ENCODE measurements around the gene SPOCD1. TPM values are rescaled to one million over a fixed set of nuclear protein-coding genes. Genes with fewer than 3 reads are reported as not detected.
A peak's percentile ranks its signal among the peaks of the same experiment; 100 is the strongest.

Gene SPOCD1
- total RNA-seq, 2 experiments from 2014 or later, result 0.60 to 1.0 TPM

DNA sequence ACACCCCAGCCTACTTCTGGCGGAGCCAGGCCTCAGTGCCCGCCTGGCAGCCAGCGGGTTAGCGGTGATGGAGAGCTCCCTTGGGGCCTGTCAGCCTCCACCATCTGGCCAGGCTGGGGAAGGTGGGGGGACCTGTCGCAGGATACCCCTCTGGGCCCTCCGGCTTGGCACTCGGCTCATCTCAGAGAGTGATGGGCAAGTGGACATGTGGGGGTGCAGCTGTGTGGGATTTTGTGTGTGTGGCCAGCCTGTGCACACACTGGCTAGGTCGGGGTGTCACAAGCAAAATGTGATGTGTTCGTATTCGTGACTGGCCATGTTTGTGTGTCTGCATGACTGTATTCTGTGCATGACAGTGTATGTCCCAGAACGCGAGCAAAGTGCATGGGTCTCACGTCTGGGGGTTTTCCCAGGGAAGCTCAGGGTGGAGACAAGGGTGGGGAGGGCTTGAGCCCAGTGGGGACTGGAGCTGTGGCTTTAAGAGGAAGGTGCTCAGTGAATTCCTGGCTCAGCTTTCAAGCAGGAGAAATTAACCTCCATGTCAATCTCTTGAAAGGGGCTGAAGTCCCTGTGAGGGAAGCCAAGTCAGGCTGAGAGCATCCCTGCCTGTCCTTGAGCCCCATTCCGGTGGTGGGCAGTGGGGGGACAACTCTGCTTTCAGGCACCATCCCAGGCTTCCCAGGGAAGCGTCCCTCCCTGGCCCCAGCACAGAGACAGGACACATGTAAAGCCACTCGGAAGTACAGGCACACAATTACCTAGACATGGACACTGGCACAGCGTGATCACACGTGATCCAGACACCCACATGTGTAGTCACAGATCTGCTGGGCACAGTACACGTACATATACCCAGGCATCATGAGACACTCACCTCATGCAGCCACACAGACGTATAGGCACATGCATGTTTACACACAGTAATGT lies 30.5 kb downstream of the SPOCD1 start:
- peak; percentile 93 for DNase-seq (ENCODE audit: low spot score)
- Histone ChIP-seq H3K9me3 (ENCODE audit: low read length) (no peaks in the 10 kb centered on the region), H4K20me1 (ENCODE audit: insufficient read depth, low read length) (no peaks in the 10 kb centered on the region), H3K79me2 (ENCODE audit: insufficient read depth, low read depth, low read length) (no peaks in the 10 kb centered on the region), H2AFZ (ENCODE audit: low read length) (peak overlapping the region; percentile 61; the same call in 1 of the 2 replicates), H3K4me1 (ENCODE audit: insufficient read depth, low read length, poor library complexity, severe bottlenecking) (peaks cover 82% of the 10 kb centered on the region), H3K9me2 (ENCODE audit: insufficient read depth, low read length) (no peaks in the 10 kb centered on the region), H3K4me3 (ENCODE audit: low read depth, low read length, poor library complexity, severe bottlenecking) (peak overlapping the region; percentile 33), H3K36me3 (ENCODE audit: insufficient read depth, low read length) (no peaks in the 10 kb centered on the region), H3K27ac (ENCODE audit: low read depth, low read length, poor library complexity, severe bottlenecking) (peak overlapping the region; percentile 70), H3K4me2 (ENCODE audit: low read length) (peak overlapping the region; percentile 66)
- TF ChIP-seq EZH2phosphoT487 (IDR thresholded peaks at IDR 0.05; ENCODE audit: borderline replicate concordance, low read depth, low read length), result no peak
- TF ChIP-seq, protein P1, sequence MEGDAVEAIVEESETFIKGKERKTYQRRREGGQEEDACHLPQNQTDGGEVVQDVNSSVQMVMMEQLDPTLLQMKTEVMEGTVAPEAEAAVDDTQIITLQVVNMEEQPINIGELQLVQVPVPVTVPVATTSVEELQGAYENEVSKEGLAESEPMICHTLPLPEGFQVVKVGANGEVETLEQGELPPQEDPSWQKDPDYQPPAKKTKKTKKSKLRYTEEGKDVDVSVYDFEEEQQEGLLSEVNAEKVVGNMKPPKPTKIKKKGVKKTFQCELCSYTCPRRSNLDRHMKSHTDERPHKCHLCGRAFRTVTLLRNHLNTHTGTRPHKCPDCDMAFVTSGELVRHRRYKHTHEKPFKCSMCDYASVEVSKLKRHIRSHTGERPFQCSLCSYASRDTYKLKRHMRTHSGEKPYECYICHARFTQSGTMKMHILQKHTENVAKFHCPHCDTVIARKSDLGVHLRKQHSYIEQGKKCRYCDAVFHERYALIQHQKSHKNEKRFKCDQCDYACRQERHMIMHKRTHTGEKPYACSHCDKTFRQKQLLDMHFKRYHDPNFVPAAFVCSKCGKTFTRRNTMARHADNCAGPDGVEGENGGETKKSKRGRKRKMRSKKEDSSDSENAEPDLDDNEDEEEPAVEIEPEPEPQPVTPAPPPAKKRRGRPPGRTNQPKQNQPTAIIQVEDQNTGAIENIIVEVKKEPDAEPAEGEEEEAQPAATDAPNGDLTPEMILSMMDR (conservative IDR thresholded peaks at IDR 0.05; ENCODE audit: low read length), result no peak
- intact Hi-C loops (cut with micrococcal nuclease; ENCODE audit: unreplicated experiment), result loop anchor here (5.0 kb wide), 1 partner anchor 363 kb away; no protein-coding TSS in a partner anchor
- CTCF ChIA-PET (ENCODE audit: unreplicated experiment), result interaction anchor here (1.4 kb wide), 1 partner anchor 17 kb away, joined by 3 read pairs; no protein-coding TSS in a partner anchor
- POLR2A ChIA-PET, result interaction anchor here (0.5 to 1.5 kb wide), 4 partner anchors 9 to 550 kb away, joined by 3 to 5 read pairs (median 3); no protein-coding TSS in a partner anchor
- no TSS peak for BruUV-seq (replicated peaks)

DNA sequence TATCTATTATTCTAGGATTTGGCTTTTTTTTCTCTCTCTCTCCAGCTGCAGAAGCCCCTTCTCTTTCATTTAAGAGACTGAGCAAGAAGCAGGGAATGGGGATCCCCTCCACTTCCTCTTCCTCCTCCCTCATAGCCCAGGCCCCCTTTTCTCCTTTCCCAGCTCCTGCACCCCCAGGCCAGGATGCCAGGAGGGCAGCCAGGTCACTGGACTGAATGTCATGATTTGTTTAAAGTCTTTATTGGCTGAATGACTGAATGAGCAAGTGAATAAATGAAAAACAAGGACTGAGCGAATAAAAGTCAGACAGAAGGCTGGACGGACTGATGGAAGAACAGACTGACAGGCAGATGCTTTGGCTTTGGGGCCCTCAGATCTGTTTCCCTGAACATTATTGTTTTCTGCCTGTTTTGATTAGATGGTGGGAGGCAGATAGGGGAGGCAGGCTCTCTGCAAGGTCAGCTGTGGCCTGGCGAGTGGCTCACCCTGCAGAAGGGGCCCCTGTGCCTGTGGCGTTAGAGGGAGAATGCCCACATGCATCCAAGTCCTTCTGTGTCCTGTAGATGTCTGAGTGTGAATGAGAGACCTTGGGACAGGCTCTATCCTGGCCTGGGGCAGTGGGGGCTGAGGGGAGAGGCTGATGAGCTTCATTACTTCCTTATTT lies 31.3 kb downstream of the SPOCD1 start:
- H3K4me2 ChIP-seq (ENCODE audit: low read length), result peak overlapping the region; percentile 66

More for the DNA sequence above, 31.3 kb downstream of the SPOCD1 start:
- Histone ChIP-seq H2AFZ (ENCODE audit: low read length) (peak overlapping the region; percentile 61), H3K9me2 (ENCODE audit: insufficient read depth, low read length) (no peaks in the 10 kb centered on the region), H3K9me3 (ENCODE audit: low read length) (no peaks in the 10 kb centered on the region), H3K79me2 (ENCODE audit: insufficient read depth, low read depth, low read length) (no peaks in the 10 kb centered on the region), H3K4me3 (ENCODE audit: low read depth, low read length, poor library complexity, severe bottlenecking) (peak overlapping the region; percentile 33), H3K27ac (ENCODE audit: low read depth, low read length, poor library complexity, severe bottlenecking) (peak overlapping the region; percentile 70), H3K36me3 (ENCODE audit: insufficient read depth, low read length) (no peaks in the 10 kb centered on the region), H3K4me1 (ENCODE audit: insufficient read depth, low read length, poor library complexity, severe bottlenecking) (peaks cover 87% of the 10 kb centered on the region), H4K20me1 (ENCODE audit: insufficient read depth, low read length) (no peaks in the 10 kb centered on the region)
- CTCF ChIA-PET (ENCODE audit: unreplicated experiment), result interaction anchor here (1.4 kb wide), 1 partner anchor 16 kb away, joined by 3 read pairs; no protein-coding TSS in a partner anchor
- TF ChIP-seq, protein P1 (conservative IDR thresholded peaks at IDR 0.05; ENCODE audit: low read length), result no peak
- TF ChIP-seq EZH2phosphoT487 (IDR thresholded peaks at IDR 0.05; ENCODE audit: borderline replicate concordance, low read depth, low read length), result no peak
- intact Hi-C loops (cut with micrococcal nuclease; ENCODE audit: unreplicated experiment), result loop anchor here (5.0 kb wide), 1 partner anchor 362 kb away; no protein-coding TSS in a partner anchor
- POLR2A ChIA-PET, result interaction anchor here (0.7 to 1.5 kb wide), 4 partner anchors 9 to 289 kb away, joined by 3 to 5 read pairs (median 3); no protein-coding TSS in a partner anchor
- no peak for DNase-seq (ENCODE audit: low spot score)
- BruUV-seq (replicated peaks), result no TSS peak
